ENCODE results near the gene ZBTB21. TPM values are rescaled to one million over a fixed set of nuclear protein-coding genes. Genes with fewer than 3 reads are reported as not detected.

The ZBTB21 gene
- total RNA-seq, 2 experiments from 2014 or later: 18.0 to 18.4 TPM

DNA sequence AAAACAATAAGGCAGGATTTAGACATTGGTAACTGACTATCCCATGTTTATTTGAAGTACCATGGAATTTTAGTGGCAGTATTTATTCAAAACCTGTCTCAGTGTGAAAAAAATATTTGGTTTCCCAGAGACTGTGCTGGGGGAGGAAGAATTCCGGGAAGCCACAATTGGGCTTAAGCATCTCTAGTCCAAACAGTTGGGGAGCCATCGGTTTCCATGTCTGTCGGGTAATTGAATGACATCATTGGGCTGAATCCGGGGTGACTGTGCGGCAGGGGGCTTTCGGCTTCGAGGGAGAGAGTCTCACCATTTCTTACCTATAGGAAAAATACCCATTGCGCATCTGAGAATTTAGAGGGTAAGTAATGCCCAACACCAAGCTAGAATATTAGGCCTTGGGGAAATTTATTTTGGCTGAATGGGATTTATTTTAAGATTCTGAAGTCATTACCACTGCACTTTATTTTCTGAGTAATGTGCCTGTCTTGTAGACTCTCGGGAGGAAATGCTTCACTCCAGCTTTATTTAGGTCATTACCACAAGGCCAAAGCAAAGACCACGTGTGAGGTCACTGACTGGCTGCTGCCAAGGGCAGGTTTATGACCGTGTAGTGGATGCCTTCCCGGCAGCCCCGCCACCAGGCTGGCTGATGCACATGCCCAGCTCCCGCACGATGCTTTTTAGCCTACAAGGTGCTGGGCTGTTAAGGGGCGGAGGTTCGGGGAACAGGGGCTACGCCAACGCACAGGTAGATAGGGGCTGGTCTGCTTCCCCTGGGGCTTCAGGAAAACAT lies 37.9 kb upstream of the ZBTB21 start:
- Mint-ChIP-seq H3K36me3 (ENCODE audit: low read depth) (no peaks in the 10 kb centered on the region), H3K4me1 (peaks cover 3% of the 10 kb centered on the region), H3K4me3 (no peak overlapping the region), H3K9me3 (no peaks in the 10 kb centered on the region), H3K27me3 (peaks cover 6% of the 10 kb centered on the region), H3K27ac (no peak overlapping the region)
- DNase-seq: no peak
- ChIA-PET POLR2A (no interaction called here), CTCF (no interaction called here)

DNA sequence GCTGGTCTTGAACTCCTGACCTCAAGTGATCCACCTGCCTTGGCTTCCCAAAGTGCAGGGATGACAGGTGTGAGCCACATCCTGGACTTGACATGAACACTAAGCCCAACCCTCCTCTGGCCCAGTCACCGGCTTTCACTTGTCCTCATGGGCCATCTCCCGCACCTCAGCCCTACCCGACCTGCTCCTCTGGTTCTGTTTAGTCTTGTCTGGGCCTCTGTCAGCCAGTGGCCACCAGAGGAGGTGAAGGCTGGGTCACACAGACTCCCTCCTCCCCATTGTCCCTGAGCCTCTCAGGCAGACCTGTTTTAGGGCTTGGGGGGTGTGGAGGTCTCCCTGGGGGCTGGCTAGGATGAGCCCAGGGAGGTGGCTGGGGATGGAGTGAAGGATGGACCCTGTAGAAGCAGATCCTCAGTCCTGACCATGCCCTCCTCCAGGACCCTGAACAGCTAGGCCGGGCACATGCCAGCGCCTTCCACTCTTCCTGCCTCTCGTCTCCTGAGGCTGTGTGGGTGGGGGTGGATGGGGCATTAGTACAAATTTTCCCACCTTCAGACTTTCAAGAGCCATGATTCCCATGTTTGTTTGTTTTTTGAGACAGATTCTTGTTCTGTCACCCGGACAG lies 34.8 kb upstream of the ZBTB21 start:
- H3K4me1 Mint-ChIP-seq: no peaks in the 10 kb centered on the region
- no peak overlapping the region for H3K4me3 Mint-ChIP-seq
- ChIA-PET CTCF (interaction anchor here (1.1 kb wide), 1 partner anchor 63 kb away, joined by 4 read pairs; no protein-coding TSS in a partner anchor), POLR2A (interaction anchor here (1.4 to 1.7 kb wide), 2 partner anchors 35 to 48 kb away, joined by 3 to 4 read pairs; partner anchors contain the start of gene ZBTB21)
- no peak for DNase-seq
- H3K36me3 Mint-ChIP-seq (ENCODE audit: low read depth): no peaks in the 10 kb centered on the region
- no peaks in the 10 kb centered on the region for H3K27me3 Mint-ChIP-seq
- H3K9me3 Mint-ChIP-seq: no peaks in the 10 kb centered on the region
- H3K27ac Mint-ChIP-seq: no peak overlapping the region

DNA sequence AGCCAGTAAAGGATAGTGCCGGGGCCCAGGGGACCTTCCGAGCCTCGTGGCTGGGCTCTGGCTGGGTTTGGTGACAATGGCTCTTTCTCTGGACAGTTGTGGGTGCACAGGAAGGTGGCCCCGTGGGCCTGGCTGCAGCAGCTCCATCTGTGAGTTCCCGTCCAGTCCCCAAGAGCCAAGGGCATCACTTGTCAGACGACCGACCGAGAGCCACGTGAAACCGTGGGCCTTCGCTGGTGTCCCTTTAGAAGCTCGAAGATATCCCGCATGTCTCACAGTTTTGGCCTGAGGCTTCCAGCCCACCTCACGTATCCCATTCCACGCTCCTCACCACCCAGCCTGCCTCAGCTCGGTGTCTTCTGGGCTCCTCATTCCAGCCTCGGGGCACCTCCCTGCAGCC lies 33.8 kb upstream of the ZBTB21 start:
- ChIA-PET POLR2A (no interaction called here), CTCF (no interaction called here)
- H3K27ac Mint-ChIP-seq: no peak overlapping the region
- H3K27me3 Mint-ChIP-seq: no peaks in the 10 kb centered on the region
- no peaks in the 10 kb centered on the region for H3K36me3 Mint-ChIP-seq (ENCODE audit: low read depth)
- no peak for DNase-seq
- H3K4me1 Mint-ChIP-seq: no peaks in the 10 kb centered on the region
- no peak overlapping the region for H3K4me3 Mint-ChIP-seq
- H3K9me3 Mint-ChIP-seq: no peaks in the 10 kb centered on the region

DNA sequence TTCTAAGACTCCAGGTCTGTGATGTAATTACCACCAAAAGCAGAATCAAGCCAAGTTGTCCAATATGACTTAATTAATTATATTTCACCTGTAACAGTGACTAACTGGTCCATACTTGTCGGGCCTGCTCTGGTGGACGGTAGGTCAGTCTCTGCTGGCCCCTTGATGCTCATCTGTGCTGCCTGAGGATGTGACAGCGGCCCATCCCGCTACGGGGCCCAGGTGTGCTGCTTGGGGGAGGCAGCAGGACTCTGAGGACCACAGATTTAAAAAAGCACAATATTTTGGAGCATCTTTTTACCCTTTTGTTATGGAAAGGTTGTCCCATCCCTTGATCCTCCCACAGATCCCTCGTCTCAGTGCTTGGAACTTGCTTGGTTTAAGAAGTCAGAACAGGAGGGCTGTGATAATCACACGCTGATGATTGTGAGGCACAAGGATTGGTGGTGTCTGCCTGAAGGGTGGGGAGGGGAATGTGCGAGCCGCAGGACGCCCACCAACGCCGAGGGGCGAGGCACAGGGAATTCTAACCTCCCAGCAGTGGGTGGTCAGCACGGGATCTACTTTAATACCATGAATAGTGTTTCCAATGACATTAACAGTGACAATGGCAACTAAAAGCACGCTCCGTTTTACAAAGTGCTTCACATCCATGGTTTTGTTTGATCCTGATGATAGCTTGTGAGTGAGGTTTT lies 33.2 kb upstream of the ZBTB21 start:
- H3K36me3 Mint-ChIP-seq (ENCODE audit: low read depth): no peaks in the 10 kb centered on the region
- H3K9me3 Mint-ChIP-seq: no peaks in the 10 kb centered on the region
- ChIA-PET POLR2A (no interaction called here), CTCF (no interaction called here)
- no peak overlapping the region for H3K4me3 Mint-ChIP-seq
- H3K27me3 Mint-ChIP-seq: no peaks in the 10 kb centered on the region
- DNase-seq: no peak
- no peak overlapping the region for H3K27ac Mint-ChIP-seq
- H3K4me1 Mint-ChIP-seq: no peaks in the 10 kb centered on the region

DNA sequence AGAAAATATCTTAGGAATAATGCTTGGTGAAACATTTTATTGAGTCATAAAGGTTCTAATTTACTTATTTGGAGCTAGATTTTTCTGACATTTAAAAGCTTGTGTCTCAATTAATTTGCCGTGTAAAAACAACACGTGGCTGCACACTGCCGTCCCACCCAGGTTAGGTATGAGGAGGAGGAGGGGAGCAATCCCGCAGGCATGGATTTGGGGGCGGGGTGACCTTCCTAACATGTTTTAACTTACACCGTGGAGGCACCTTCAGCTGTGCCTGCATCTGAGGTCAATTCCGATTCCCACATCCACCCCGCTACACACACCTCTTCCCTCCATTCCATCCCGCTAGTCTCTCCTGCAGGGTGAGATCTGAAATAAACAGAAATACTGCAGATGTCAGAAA lies 32.5 kb upstream of the ZBTB21 start:
- no peak for DNase-seq
- ChIA-PET CTCF (no interaction called here), POLR2A (no interaction called here)
- Mint-ChIP-seq H3K9me3 (no peaks in the 10 kb centered on the region), H3K4me3 (no peak overlapping the region), H3K27ac (no peak overlapping the region), H3K36me3 (ENCODE audit: low read depth) (no peaks in the 10 kb centered on the region), H3K27me3 (no peaks in the 10 kb centered on the region), H3K4me1 (no peaks in the 10 kb centered on the region)

DNA sequence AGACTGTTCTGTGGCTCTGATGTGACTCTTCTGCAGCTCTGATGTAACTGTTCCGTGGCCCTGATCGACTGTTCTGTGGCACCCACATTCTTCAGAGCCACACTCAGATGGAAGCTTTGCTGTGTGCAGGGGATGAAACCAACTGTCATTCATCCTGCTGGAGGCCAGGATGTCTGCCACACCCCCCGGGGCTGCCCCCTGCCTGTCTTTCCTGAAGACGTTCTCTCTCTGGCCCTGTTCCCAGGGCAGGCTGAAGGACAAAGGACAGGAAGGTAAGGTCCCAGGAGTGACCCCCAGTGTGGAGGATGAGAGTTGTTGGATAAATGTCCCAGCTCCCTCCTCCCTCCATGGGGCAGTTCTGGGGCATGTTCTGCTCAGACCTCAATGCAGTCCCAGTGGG lies 31.6 kb upstream of the ZBTB21 start:
- H3K9me3 Mint-ChIP-seq: no peaks in the 10 kb centered on the region
- CTCF ChIA-PET: no interaction called here
- POLR2A ChIA-PET: no interaction called here
- no peak for DNase-seq
- H3K4me1 Mint-ChIP-seq: no peaks in the 10 kb centered on the region
- H3K4me3 Mint-ChIP-seq: no peak overlapping the region
- no peak overlapping the region for H3K27ac Mint-ChIP-seq
- no peaks in the 10 kb centered on the region for H3K27me3 Mint-ChIP-seq
- no peaks in the 10 kb centered on the region for H3K36me3 Mint-ChIP-seq (ENCODE audit: low read depth)

DNA sequence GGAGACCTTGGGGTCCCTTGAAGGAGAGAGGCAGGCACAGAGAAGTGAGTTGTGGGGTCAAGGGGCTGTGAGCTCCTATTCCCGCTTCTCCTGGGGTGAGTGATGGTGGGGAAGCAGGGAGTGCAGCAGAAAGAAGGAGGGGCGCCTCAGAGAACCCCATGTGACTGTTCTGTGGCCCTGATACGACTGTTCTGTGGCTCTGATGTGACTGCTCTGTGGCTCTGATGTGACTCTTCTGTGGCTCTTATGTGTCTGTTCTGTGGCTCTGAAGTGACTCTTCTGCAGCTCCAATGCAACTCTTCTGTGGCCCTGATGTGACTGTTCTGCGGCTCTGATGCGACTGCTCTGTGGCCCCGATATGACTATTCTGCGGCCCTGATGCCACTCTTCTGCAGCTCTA lies 31.1 kb upstream of the ZBTB21 start:
- Mint-ChIP-seq H3K36me3 (ENCODE audit: low read depth) (no peaks in the 10 kb centered on the region), H3K4me1 (no peaks in the 10 kb centered on the region), H3K27ac (no peak overlapping the region), H3K9me3 (no peaks in the 10 kb centered on the region), H3K27me3 (peaks cover 2% of the 10 kb centered on the region), H3K4me3 (no peak overlapping the region)
- ChIA-PET POLR2A (no interaction called here), CTCF (no interaction called here)
- DNase-seq: no peak

DNA sequence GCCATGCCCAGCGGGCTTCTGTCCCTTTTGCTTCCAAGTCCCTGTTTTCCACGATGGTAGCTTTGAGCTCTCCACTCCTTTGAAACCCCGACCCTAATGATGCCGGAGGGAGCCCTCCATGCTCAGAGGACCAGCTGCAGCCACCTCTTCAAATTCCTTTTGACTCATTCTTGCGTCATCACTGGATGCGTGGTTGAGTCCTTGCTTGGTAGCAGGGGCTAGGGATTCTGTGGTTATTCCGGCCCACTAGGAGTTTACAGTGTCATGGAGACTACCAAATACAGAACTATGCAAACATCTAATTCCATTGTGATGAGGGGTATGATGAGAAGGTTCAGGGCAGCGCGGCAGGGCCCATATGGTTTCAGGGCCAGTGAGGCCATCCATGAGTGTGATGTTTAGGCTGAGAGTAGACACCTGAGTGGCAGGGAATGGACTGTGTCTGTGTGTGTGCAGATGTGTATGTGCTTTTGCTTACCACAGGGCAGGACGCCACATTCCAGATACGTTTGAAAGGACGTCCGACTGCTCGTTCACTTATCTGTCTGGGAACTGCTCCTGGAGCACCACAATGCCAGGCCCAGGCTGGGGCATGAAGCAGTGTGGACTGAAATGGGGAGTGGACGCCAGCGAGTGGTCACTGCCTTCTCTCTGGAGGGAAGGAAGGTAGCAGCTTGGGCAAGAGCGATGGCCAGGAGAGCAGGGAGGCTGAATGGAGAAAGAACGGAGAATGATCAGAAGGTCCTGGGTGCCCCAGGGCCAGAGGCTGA lies 30.4 kb upstream of the ZBTB21 start:
- ChIA-PET POLR2A (no interaction called here), CTCF (no interaction called here)
- H3K27me3 Mint-ChIP-seq: peaks cover 2% of the 10 kb centered on the region
- no peak overlapping the region for H3K4me3 Mint-ChIP-seq
- DNase-seq: no peak
- no peaks in the 10 kb centered on the region for H3K9me3 Mint-ChIP-seq
- no peaks in the 10 kb centered on the region for H3K4me1 Mint-ChIP-seq
- H3K36me3 Mint-ChIP-seq (ENCODE audit: low read depth): no peaks in the 10 kb centered on the region
- H3K27ac Mint-ChIP-seq: no peak overlapping the region

DNA sequence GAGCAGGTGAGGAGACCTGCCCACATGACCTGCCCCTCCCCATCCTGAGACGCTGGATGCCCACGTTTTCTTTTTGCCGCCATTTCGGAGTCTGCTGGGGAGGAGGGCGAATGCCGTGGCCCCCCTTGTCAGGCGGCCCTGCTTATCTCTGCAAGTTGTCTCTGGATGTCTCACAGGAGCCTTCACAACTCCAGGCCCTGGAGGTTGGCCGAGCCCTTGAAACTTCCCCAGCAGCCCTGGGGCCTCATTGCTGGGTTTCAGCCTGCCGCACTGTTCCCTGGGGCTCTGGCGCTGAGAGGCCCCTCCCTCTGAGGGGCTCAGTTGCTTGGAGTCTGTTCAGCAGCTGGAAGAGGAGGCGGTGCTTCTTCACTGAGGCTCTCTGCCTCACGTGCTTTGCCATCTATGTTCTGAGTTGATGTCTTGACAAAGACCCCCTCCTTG lies 29.8 kb upstream of the ZBTB21 start:
- H3K9me3 Mint-ChIP-seq: no peaks in the 10 kb centered on the region
- no peak for DNase-seq
- POLR2A ChIA-PET: interaction anchor here (1.9 kb wide), 1 partner anchor 23 kb away, joined by 5 read pairs; no protein-coding TSS in a partner anchor
- no peaks in the 10 kb centered on the region for H3K36me3 Mint-ChIP-seq (ENCODE audit: low read depth)
- H3K27me3 Mint-ChIP-seq: peaks cover 4% of the 10 kb centered on the region
- H3K4me3 Mint-ChIP-seq: no peak overlapping the region
- H3K4me1 Mint-ChIP-seq: no peaks in the 10 kb centered on the region
- CTCF ChIA-PET: no interaction called here
- H3K27ac Mint-ChIP-seq: no peak overlapping the region

DNA sequence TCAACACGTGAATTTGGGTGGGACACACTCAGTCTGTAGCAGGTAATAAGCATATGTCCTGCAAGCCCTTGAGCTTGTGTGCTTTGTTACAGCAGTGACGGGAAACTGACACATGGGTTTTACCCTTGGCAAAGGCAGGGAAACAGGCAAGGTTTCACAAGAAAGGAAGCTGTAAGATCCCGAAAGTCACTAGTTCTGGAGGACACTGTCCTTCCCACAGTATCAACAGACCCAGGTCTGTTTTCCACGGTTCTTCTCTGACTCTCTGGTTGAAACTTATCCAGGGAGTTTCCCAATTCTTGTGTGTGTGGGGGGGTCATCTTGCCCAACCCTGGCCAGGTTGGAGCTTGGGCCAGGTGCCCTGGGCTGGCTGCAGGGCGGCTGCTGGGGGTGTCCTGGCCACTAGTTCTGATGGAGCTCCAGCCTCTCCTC lies 29.3 kb upstream of the ZBTB21 start:
- no peak for DNase-seq
- Mint-ChIP-seq H3K27ac (no peak overlapping the region), H3K9me3 (no peaks in the 10 kb centered on the region), H3K36me3 (ENCODE audit: low read depth) (no peaks in the 10 kb centered on the region), H3K4me1 (no peaks in the 10 kb centered on the region), H3K27me3 (peaks cover 6% of the 10 kb centered on the region), H3K4me3 (no peak overlapping the region)
- CTCF ChIA-PET: no interaction called here
- POLR2A ChIA-PET: interaction anchor here (1.9 kb wide), 1 partner anchor 23 kb away, joined by 5 read pairs; no protein-coding TSS in a partner anchor

DNA sequence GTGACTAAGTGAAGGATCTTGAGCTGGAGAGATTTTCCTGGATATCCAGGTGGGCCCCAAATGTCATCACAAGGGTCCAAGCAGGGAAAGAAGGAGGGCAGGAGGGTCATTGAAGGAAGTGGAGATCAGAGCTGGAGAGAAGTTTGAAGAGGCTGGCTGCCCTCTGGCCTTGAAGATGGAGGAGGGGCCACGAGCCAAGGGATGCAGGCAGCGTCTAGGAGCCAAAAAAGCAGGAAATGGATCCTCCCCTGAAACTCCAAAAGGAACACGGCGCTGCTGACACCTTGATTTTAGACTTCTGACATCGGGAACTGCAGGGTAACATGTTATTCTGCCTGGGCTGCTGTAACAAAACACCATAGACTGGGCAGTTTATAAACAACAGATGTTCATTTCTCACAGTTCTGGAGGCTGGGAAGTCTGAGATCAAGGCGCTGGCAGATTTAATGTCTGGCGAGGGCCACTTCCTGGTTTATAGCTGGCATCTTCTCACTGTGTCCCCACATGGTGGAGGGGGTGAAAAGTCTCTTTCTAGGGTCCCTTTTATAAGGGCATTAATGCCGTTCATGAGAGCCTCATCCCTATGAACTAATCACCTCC lies 28.8 kb upstream of the ZBTB21 start:
- H3K4me1 Mint-ChIP-seq: no peaks in the 10 kb centered on the region
- ChIA-PET CTCF (no interaction called here), POLR2A (interaction anchor here (1.9 kb wide), 1 partner anchor 24 kb away, joined by 5 read pairs; no protein-coding TSS in a partner anchor)
- no peak overlapping the region for H3K4me3 Mint-ChIP-seq
- no peaks in the 10 kb centered on the region for H3K36me3 Mint-ChIP-seq (ENCODE audit: low read depth)
- H3K27ac Mint-ChIP-seq: no peak overlapping the region
- H3K9me3 Mint-ChIP-seq: no peaks in the 10 kb centered on the region
- peaks cover 6% of the 10 kb centered on the region for H3K27me3 Mint-ChIP-seq
- no peak for DNase-seq

DNA sequence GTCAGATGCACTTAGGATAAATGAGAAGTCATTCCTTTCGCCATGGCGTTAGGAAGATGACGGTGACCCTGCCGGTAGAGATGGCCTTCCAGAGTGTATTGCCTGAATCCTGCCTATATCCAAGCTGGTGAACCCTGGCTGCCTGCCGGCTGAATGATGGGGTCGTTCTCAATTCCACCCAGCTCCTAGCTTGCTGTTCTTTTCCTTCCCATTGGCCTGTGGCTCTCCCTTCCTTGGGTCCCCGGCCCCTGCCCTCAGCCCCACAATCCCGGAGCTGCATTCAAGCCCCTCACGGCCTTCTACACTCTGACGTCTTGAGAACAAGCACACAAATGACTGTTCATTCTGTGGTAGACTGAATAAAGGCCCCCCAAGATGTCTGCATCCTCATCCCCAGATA lies 28.2 kb upstream of the ZBTB21 start:
- Mint-ChIP-seq H3K4me1 (no peaks in the 10 kb centered on the region), H3K27ac (no peak overlapping the region), H3K27me3 (peaks cover 6% of the 10 kb centered on the region), H3K36me3 (ENCODE audit: low read depth) (no peaks in the 10 kb centered on the region), H3K4me3 (no peak overlapping the region), H3K9me3 (no peaks in the 10 kb centered on the region)
- CTCF ChIA-PET: no interaction called here
- no peak for DNase-seq
- POLR2A ChIA-PET: interaction anchor here (1.9 kb wide), 1 partner anchor 25 kb away, joined by 5 read pairs; no protein-coding TSS in a partner anchor
